GM23338 (cell line): ENCODE measurements around the gene ARID3A. TPM values are rescaled to one million over a fixed set of nuclear protein-coding genes. Genes with fewer than 3 reads are reported as not detected.

Experiments used
- ATAC-seq: fragments of 200-7000 bp; cut with Tn5 transposase; 3 replicates; pipeline ENCODE4 v1.9.1; 2020
- DNase-seq: peaks from one replicate; pipeline ENCODE4 v3.0.0-alpha.2; 2015; ENCODE audit warnings: low spot score
- H2AFZ ChIP-seq: fragments of 200-600 bp; sonication (generic); 2 replicates; pipeline ENCODE4 v1.8.0; 2016; ENCODE audit warnings: antibody characterized with exemption, mild to moderate bottlenecking, moderate library complexity
- H3F3A ChIP-seq: fragments of 200-600 bp; sonication (generic); replicated peaks from 2 replicates; pipeline ENCODE4 v1.8.0; 2017; ENCODE audit warnings: antibody characterized with exemption, mixed run types, low read depth
- H3K27ac ChIP-seq: fragments of 200-600 bp; sonication (generic); 2 replicates; pipeline ENCODE4 v1.6.1; 2016; ENCODE audit warnings: low read depth
- H3K27me3 ChIP-seq: fragments of 200-600 bp; sonication (generic); 2 replicates; pipeline ENCODE4 v1.8.0; 2016; ENCODE audit warnings: mild to moderate bottlenecking, mixed run types, moderate library complexity; ENCODE audit not compliant: insufficient read depth
- H3K36me3 ChIP-seq: fragments of 200-600 bp; sonication (generic); 2 replicates; pipeline ENCODE4 v1.8.0; 2016; ENCODE audit warnings: mild to moderate bottlenecking; ENCODE audit not compliant: insufficient read depth
- H3K4me1 ChIP-seq: fragments of 200-600 bp; sonication (generic); 2 replicates; pipeline ENCODE4 v1.8.0; 2016; ENCODE audit warnings: mild to moderate bottlenecking, moderate library complexity; ENCODE audit not compliant: insufficient read depth
- H3K4me2 ChIP-seq: fragments of 200-600 bp; sonication (generic); 2 replicates; pipeline ENCODE4 v1.7.1; 2017; ENCODE audit warnings: mixed run types
- H3K4me3 ChIP-seq: fragments of 200-600 bp; sonication (generic); 2 replicates; pipeline ENCODE4 v1.6.1; 2016; ENCODE audit warnings: mixed run types
- H3K79me2 ChIP-seq: fragments of 200-600 bp; sonication (generic); replicated peaks from 2 replicates; pipeline ENCODE4 v1.8.0; 2017; ENCODE audit warnings: mild to moderate bottlenecking; ENCODE audit not compliant: insufficient read depth
- H3K9me2 ChIP-seq: fragments of 200-600 bp; sonication (generic); 2 replicates; pipeline ENCODE4 v1.8.0; 2017; ENCODE audit not compliant: insufficient read depth
- H4K20me1 ChIP-seq: fragments of 200-600 bp; sonication (generic); replicated peaks from 2 replicates; pipeline ENCODE4 v1.8.0; 2017; ENCODE audit warnings: mild to moderate bottlenecking; ENCODE audit not compliant: insufficient read depth
- H3K27ac Mint-ChIP-seq: 2 replicates; pipeline ENCODE4 v1.8.0; 2020; ENCODE audit warnings: inconsistent platforms, mild to moderate bottlenecking, moderate library complexity, mixed read lengths
- H3K27me3 Mint-ChIP-seq: 3 replicates; pipeline ENCODE4 v1.8.0; 2022; ENCODE audit warnings: low read depth, mild to moderate bottlenecking, moderate library complexity, mixed read lengths, inconsistent platforms; ENCODE audit not compliant: insufficient read depth, poor library complexity
- H3K36me3 Mint-ChIP-seq: 3 replicates; pipeline ENCODE4 v1.8.0; 2021; ENCODE audit warnings: low read depth, mild to moderate bottlenecking, inconsistent platforms, moderate library complexity, mixed read lengths
- H3K4me1 Mint-ChIP-seq: 3 replicates; pipeline ENCODE4 v1.8.0; 2020; ENCODE audit warnings: mild to moderate bottlenecking, inconsistent platforms, mixed read lengths
- H3K4me3 Mint-ChIP-seq: 3 replicates; pipeline ENCODE4 v1.8.0; 2021; ENCODE audit warnings: moderate library complexity, mild to moderate bottlenecking, inconsistent platforms, mixed read lengths
- H3K9me3 Mint-ChIP-seq: 3 replicates; pipeline ENCODE4 v1.8.0; 2020; ENCODE audit warnings: moderate library complexity, mild to moderate bottlenecking, inconsistent platforms, mixed read lengths
- CREB1 ChIP-seq: fragments of 250-450 bp; sonication (Bioruptor Pico); IDR thresholded peaks from 2 replicates; pipeline ENCODE4 v1.5.0; 2020; ENCODE audit warnings: low read depth, mild to moderate bottlenecking, moderate library complexity
- EZH2 ChIP-seq: fragments of 200-600 bp; sonication (generic); IDR thresholded peaks from one replicate; pipeline ENCODE4 v1.8.0; 2017; ENCODE audit warnings: antibody characterized with exemption, mild to moderate bottlenecking, low read depth; ENCODE audit not compliant: unreplicated experiment
- EZH2phosphoT487 ChIP-seq: fragments of 200-600 bp; sonication (generic); IDR thresholded peaks from one replicate; pipeline ENCODE4 v1.8.1; 2018; ENCODE audit warnings: antibody characterized with exemption; ENCODE audit not compliant: unreplicated experiment
- JUNB ChIP-seq: IDR thresholded peaks from one replicate; pipeline ENCODE4 v1.6.1; 2016; ENCODE audit warnings: antibody characterized with exemption; ENCODE audit not compliant: unreplicated experiment
- NANOG ChIP-seq: IDR thresholded peaks from 2 replicates; pipeline ENCODE4 v1.6.1; 2016; ENCODE audit warnings: antibody characterized with exemption, borderline replicate concordance
- POLR2AphosphoS5 ChIP-seq: IDR thresholded peaks from 2 replicates; pipeline ENCODE4 v1.6.1; 2016; ENCODE audit warnings: antibody characterized with exemption, low read depth
- STAT1 ChIP-seq: IDR thresholded peaks from one replicate; pipeline ENCODE4 v1.6.1; 2016; ENCODE audit warnings: antibody characterized with exemption; ENCODE audit not compliant: unreplicated experiment
- ZNF331 ChIP-seq: fragments of 250-450 bp; sonication (Bioruptor Pico); IDR thresholded peaks from 2 replicates; pipeline ENCODE4 v1.5.0; 2020; ENCODE audit warnings: low read depth, mild to moderate bottlenecking, moderate library complexity
- polyA plus RNA-seq: library from polyadenylated mRNA; unstranded; fragments of >200 nt; fragmentation: Nextera tagmentation; extraction: Ambion mirVana; gene quantifications from 2 replicates; pipeline ENCODE4 v1.2.1, GENCODE V29; 2016
- total RNA-seq: library from RNA; depleted of rRNA; stranded (reverse); fragments of >200 nt; shearing (Covaris generic); gene quantifications from 2 replicates; pipeline ENCODE4 v1.2.3, GENCODE V29; 2014
- TF ChIP-seq, protein P1 (sequence below): IDR thresholded peaks from 2 replicates; pipeline ENCODE4 v1.6.1; 2016; ENCODE audit warnings: antibody characterized with exemption
- TF ChIP-seq, protein P2 (sequence below): fragments of 250-450 bp; sonication (Bioruptor Pico); IDR thresholded peaks from 2 replicates; pipeline ENCODE4 v1.5.0; 2020; ENCODE audit warnings: mild to moderate bottlenecking, moderate library complexity

The ARID3A gene
- total and polyA plus RNA-seq, 2 experiments from 2014 or later: 33.6 to 51.6 TPM

GRCh38 chr19:944171-944567 lies 18.3 kb downstream of the ARID3A start (continued):
- TF ChIP-seq, protein P1, sequence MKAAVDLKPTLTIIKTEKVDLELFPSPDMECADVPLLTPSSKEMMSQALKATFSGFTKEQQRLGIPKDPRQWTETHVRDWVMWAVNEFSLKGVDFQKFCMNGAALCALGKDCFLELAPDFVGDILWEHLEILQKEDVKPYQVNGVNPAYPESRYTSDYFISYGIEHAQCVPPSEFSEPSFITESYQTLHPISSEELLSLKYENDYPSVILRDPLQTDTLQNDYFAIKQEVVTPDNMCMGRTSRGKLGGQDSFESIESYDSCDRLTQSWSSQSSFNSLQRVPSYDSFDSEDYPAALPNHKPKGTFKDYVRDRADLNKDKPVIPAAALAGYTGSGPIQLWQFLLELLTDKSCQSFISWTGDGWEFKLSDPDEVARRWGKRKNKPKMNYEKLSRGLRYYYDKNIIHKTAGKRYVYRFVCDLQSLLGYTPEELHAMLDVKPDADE: no peak
- no peak for TF ChIP-seq POLR2AphosphoS5
- no peak for TF ChIP-seq EZH2phosphoT487

- no peaks in the 10 kb centered on the region for H3K4me1 ChIP-seq
- H2AFZ ChIP-seq: no peak overlapping the region
- Mint-ChIP-seq H3K27ac (no peak overlapping the region), H3K36me3 (peaks cover 31% of the 10 kb centered on the region), H3K9me3 (peaks cover 2% of the 10 kb centered on the region; the same call in 1 of the 3 replicates), H3K4me1 (no peaks in the 10 kb centered on the region; the same call in 2 of the 3 replicates), H3K27me3 (peaks cover 20% of the 10 kb centered on the region), H3K4me3 (no peak overlapping the region)
- H3K79me2 ChIP-seq: peaks cover 36% of the 10 kb centered on the region
- H4K20me1 ChIP-seq: peaks cover 5% of the 10 kb centered on the region
- H3K27ac ChIP-seq: no peak overlapping the region
- no peak overlapping the region for H3K4me2 ChIP-seq
- no peaks in the 10 kb centered on the region for H3K9me2 ChIP-seq
- DNase-seq (no peak), ATAC-seq (no peak)
- H3K4me3 ChIP-seq: no peak overlapping the region
- no peak for TF ChIP-seq CREB1 (CRISPR knock-in tag)
- TF ChIP-seq EZH2phosphoT487: no peak
- TF ChIP-seq JUNB: no peak
- TF ChIP-seq, protein P1: no peak
- no peak for TF ChIP-seq STAT1
- TF ChIP-seq NANOG: no peak
- TF ChIP-seq, protein P2, sequence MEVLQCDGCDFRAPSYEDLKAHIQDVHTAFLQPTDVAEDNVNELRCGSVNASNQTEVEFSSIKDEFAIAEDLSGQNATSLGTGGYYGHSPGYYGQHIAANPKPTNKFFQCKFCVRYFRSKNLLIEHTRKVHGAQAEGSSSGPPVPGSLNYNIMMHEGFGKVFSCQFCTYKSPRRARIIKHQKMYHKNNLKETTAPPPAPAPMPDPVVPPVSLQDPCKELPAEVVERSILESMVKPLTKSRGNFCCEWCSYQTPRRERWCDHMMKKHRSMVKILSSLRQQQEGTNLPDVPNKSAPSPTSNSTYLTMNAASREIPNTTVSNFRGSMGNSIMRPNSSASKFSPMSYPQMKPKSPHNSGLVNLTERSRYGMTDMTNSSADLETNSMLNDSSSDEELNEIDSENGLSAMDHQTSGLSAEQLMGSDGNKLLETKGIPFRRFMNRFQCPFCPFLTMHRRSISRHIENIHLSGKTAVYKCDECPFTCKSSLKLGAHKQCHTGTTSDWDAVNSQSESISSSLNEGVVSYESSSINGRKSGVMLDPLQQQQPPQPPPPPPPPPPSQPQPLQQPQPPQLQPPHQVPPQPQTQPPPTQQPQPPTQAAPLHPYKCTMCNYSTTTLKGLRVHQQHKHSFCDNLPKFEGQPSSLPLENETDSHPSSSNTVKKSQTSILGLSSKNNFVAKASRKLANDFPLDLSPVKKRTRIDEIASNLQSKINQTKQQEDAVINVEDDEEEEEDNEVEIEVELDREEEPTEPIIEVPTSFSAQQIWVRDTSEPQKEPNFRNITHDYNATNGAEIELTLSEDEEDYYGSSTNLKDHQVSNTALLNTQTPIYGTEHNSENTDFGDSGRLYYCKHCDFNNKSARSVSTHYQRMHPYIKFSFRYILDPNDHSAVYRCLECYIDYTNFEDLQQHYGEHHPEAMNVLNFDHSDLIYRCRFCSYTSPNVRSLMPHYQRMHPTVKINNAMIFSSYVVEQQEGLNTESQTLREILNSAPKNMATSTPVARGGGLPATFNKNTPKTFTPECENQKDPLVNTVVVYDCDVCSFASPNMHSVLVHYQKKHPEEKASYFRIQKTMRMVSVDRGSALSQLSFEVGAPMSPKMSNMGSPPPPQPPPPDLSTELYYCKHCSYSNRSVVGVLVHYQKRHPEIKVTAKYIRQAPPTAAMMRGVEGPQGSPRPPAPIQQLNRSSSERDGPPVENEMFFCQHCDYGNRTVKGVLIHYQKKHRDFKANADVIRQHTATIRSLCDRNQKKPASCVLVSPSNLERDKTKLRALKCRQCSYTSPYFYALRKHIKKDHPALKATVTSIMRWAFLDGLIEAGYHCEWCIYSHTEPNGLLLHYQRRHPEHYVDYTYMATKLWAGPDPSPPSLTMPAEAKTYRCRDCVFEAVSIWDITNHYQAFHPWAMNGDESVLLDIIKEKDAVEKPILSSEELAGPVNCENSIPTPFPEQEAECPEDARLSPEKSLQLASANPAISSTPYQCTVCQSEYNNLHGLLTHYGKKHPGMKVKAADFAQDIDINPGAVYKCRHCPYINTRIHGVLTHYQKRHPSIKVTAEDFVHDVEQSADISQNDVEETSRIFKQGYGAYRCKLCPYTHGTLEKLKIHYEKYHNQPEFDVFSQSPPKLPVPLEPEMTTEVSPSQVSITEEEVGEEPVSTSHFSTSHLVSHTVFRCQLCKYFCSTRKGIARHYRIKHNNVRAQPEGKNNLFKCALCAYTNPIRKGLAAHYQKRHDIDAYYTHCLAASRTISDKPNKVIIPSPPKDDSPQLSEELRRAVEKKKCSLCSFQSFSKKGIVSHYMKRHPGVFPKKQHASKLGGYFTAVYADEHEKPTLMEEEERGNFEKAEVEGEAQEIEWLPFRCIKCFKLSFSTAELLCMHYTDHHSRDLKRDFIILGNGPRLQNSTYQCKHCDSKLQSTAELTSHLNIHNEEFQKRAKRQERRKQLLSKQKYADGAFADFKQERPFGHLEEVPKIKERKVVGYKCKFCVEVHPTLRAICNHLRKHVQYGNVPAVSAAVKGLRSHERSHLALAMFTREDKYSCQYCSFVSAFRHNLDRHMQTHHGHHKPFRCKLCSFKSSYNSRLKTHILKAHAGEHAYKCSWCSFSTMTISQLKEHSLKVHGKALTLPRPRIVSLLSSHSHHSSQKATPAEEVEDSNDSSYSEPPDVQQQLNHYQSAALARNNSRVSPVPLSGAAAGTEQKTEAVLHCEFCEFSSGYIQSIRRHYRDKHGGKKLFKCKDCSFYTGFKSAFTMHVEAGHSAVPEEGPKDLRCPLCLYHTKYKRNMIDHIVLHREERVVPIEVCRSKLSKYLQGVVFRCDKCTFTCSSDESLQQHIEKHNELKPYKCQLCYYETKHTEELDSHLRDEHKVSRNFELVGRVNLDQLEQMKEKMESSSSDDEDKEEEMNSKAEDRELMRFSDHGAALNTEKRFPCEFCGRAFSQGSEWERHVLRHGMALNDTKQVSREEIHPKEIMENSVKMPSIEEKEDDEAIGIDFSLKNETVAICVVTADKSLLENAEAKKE (CRISPR knock-in tag): no peak
- no peak for TF ChIP-seq ZNF331
- no peak for TF ChIP-seq EZH2
- no peak for TF ChIP-seq POLR2AphosphoS5
- H3K36me3 ChIP-seq: no peaks in the 10 kb centered on the region
- H3K27me3 ChIP-seq: no peaks in the 10 kb centered on the region
- H3F3A ChIP-seq: no peaks in the 10 kb centered on the region
Measured at GRCh38 chr19:944663-945241, 18.9 kb downstream of the ARID3A start.
